NOMO-1 treated with DMSO at 0.1 percent for 48 hours (cell line): Measurements from ENCODE around the gene SYAP1.
"Not testable (repeated sequence)": the region's sequence is repeated elsewhere in the genome, so short reads cannot be mapped to it uniquely, and the experiment has no call there.

Experiments used
- DNase-seq: peaks from one replicate; lab custom pipeline; 2025; ENCODE audit not compliant: unreplicated experiment; lab: John Stamatoyannopoulos, UW

SYAP1 gene

DNA sequence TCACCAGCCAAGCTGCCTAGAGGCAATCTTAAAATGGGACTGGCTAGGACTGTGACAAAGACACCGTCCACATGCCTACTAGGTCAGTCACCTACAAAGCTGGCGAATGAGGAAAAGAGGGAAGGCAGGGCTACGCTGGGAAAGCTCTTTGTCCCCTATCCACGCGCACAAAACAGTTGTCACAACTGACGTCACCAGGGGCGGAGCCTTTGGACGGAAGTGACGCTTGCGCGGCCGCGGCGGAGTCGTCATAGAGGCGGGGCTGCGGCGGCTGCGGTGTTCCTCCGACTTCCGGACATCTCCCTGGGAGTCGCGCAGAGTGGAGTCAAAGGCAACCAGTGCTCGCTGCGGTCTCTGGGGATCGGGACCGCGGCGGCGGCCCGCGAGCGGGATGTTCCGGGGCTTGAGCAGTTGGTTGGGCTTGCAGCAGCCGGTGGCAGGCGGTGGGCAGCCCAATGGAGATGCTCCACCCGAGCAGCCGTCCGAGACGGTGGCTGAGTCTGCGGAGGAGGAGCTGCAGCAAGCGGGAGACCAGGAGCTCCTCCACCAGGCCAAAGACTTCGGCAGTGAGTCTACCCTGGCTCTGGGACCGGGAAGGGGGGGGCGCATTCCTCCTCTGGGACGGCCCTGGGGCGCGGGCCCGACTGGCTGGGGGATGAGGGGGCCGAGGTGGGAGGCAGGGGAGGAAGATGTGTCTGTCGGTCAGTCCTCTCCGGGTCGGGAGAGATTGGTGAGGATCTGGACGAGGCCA, at the start of gene SYAP1:
TSS of gene SYAP1 (plus strand) at position 279 of the 751 bp plus-strand sequence. CDS start at position 392, 113 bp downstream.
- DNase-seq: peak; percentile 88

DNA sequence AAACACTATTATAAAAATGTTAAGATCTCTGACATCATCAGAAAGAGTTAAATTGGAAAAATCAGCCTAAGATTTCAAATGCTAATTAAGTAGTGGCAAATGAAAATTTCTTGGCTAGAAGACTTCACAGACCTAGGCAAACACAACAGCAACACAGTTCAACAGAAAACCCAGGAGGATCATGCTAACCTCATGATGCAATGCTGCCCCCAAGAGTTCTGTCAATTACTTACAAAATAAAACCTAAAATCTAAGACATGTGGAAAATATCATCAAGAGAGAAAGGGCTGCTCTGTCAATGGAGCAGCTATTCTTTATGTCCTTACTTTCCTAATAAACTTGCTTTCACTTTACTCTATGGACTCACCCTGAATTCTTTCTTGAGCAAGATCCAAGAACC, 48.4 kb upstream of the SYAP1 start:
- peak; percentile 72 for DNase-seq

DNA sequence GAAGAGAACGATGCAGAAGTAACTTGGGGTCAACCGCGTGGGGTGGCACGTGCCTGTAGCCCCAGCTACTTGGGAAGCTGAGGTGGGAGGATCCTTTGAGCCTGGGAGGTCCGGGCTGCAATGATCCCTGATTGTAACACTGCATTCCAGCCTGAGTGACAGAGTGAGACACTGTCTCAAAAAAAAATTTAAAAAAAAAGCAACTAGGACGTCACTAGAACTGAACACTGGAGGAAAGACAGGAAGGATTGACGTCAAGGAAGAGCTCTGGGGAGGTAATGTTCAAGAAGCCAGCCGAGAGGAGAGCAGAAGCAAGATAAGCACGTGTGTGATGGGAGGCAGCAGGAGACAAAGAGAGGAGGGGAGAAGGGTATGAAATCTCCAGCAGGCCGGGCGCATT, 40.7 kb upstream of the SYAP1 start:
- DNase-seq: no peak

GRCh38 chrX:16683007-16683664, 36.3 kb upstream of the SYAP1 start:
- no peak for DNase-seq

- peak; percentile 8 for DNase-seq
Observed at GRCh38 chrX:16687514-16687913, 31.9 kb upstream of the SYAP1 start.

DNA sequence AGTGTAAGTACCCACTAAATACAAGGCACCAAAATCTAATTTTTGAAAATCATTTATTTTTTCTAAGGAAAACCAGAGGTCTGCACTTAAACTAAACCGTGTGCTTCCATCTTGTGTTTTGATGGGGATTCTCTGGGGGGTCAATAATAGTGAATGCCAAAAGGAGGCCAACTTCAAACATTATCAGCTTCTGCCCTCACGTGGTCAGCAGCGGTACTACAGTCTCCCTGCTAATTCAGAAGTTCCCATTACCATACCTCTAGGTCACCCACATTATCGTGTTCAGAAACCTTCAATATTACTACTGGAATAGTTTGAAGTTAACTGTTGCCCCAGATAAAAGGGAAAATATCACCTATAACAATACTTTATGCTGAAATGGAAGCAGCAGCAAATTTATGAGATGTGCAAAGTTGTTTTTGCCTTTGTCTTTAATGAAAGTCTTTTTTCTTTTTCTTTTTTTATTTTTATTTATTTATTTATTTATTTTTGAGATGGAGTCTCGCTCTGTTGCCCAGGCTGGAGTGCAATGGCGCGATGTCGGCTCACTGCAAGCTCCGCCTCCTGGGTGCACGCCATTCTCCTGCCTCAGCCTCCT, 24.2 kb upstream of the SYAP1 start:
- DNase-seq: peak; percentile 35

GRCh38 chrX:16696956-16697355, 22.5 kb upstream of the SYAP1 start:
- no peak for DNase-seq

DNA sequence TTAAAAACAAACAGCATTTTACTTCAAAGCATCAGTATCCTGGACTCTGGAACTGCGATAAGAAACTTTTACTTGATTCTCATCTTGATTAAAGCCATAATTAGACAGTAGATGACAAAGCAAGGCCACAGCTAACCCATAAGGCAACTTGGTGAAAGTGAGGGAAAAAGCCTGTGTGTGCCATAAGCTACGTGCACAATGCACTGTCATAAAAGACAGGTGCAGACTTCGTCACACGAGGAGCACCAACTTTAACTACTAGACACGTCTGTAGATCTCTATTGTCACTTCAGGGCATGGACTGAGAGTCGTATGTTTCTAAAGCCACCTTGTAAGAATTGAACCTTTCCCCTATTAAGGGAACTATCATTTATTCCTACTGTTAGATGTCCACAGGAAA, 20.0 kb upstream of the SYAP1 start:
- DNase-seq: no peak

- no peak for DNase-seq
Observed at GRCh38 chrX:16700734-16701133, 18.7 kb upstream of the SYAP1 start.

DNA sequence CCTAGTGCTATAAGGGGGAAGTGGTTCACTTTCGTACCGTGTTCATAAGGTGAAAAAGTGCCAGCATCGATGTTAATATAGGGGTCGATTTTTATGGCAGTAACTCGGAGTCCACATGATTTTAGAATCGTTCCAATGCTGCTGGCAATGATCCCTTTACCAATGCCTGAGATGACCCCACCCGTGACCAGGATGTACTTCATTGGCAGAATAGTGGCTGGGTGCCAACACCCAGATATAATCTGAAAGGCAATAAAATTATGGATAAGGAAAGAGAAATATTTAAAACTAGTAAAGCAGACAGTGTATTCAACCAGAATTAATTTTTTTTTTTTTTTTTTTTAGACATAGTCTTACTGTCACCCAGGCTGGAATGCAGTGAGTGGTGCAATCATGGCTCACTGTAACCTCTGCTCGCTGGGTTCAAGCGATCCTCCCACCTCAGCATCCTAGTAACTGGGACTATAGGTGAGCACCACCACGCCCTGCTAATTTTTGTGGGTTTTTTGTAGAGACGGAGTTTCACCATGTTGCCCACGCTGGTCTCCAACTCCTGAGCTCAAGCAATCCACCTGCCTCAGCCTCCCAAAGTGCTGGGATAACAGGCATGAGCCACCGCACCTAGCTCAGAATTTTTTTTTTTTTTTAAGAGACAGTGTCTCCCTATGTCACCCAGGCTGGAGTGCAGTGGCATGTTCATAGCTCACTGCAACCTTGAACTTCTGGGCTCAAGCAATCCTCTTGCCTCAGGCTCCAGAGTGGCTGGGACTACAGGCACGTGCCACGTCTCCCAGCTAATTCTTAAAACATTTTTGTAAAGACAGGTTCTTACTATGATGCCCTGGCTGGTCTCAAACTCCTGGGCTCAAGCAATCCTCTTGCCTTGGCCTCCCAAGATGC, 16.5 kb upstream of the SYAP1 start:
- DNase-seq: no peak

DNA sequence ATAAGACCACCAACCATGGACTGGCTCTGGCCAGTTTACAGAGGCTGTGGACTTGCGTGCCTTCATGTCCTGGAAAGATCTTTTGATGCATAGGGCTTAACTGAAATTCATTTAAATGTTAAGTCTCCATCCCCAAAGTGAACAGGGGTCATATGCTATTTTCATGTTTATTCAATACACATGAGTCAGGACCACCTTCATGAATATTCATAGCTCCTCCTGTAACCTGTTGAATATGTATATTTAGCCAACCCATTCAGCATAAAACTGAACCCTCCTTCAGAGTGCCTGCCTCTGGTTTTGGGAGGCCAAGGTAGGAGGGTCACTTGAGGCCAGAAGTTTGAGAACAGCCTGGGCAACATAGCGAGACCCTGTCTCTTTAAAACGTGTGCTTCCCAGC, 14.0 kb upstream of the SYAP1 start:
- DNase-seq: no peak

- no peak for DNase-seq
Observed at GRCh38 chrX:16708016-16708415, 11.4 kb upstream of the SYAP1 start.

DNA sequence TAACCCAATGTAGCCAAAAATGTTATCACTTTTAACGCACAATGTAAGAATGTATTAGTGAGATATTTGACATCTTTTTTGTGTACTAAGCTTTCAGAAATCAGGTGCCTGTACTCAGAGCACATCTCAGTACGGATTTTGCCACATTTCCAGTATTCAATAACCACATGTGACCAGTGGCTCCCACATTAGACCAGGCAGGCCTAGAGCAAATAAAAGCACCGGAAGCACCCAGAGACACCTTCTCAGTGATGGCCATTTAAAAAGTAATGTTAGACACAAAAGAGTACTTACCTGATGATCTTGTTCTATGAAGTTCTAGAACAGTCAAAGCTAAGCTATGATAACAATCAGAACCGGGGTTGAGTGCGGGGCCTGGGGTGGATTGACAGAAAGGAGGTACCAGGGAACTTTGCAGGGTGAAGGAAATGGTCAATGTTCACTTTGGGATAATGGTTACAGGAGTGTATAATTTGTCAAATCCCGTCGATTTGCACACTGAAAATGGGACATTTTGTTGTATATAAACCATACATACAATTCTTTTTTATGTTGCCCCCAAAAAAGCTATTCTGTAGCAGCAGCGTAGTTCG, 8.1 kb upstream of the SYAP1 start:
- no peak for DNase-seq

DNA sequence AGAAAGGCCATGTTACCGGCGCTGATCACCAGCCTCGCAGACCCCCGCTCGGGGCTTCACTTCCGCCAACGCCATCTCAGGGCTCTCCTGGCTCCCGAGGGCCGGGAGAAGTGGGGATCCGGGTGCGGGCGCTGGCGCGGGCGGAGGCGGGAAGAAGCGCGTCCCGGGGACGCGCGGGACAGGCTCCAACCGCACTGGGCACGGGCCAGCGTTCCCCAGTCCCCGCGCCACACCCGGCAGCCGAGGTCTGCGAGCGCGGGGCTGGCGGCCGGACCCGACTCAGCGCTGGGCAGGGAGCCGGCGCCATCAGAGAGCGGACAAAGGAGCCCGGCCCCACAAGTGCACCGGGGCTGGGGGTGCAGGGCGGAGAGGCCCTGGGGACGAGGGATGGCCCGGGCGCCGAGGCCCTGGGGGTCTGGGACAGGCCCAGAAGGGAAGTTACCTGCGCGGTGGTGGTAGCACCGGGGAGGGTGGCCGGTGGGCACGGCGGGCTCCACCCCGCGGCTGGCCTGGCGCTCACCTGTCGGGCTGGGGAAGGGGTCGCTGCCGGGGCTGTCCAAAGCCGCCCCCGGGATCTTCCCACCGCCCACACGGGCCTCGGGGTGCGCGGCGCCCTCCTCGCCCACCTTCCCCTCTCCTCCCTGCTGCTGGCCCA, 7.4 kb upstream of the SYAP1 start:
- no peak for DNase-seq

GRCh38 chrX:16712548-16713155, 6.8 kb upstream of the SYAP1 start, which contains the start of gene CTPS2:
Gene CTPS2 (minus strand): TSS chrX:16712669. CDS start chrX:16702902, 9,767 bp downstream.
- DNase-seq: peak; percentile 73

GRCh38 chrX:16714504-16714903, 4.9 kb upstream of the SYAP1 start:
- DNase-seq: no peak

GRCh38 chrX:16715638-16716037, 3.8 kb upstream of the SYAP1 start:
- DNase-seq: not testable (repeated sequence)

- not testable (repeated sequence) for DNase-seq
Observed at GRCh38 chrX:16716451-16716850, 3.0 kb upstream of the SYAP1 start.

GRCh38 chrX:16718824-16719333, 533 bp upstream of the SYAP1 start:
- no peak for DNase-seq

GRCh38 chrX:16722481-16722880, 3.1 kb downstream of the SYAP1 start:
- DNase-seq: no peak
